B cell (primary cell): ENCODE data around the gene GPRC6A. TPM values are rescaled to one million over a fixed set of nuclear protein-coding genes. Genes with fewer than 3 reads are reported as not detected.

Experiments used
- ATAC-seq: fragments of 200-7000 bp; cut with Tn5 transposase; one replicate; pipeline ENCODE4 v1.10.0; 2021; ENCODE audit warnings: low read depth, mild to moderate bottlenecking, moderate number of reproducible peaks, moderate library complexity
- CTCF ChIA-PET: fragments of 350-600 bp; sonication (Branson Sonifier 250); formaldehyde crosslinking; loops from one replicate; lab custom pipeline; 2021; ENCODE audit warnings: antibody characterized with exemption, inconsistent platforms; lab: Charles Lee
- POLR2A ChIA-PET: fragments of 350-600 bp; sonication (Branson Sonifier 250); formaldehyde crosslinking; loops from one replicate; lab custom pipeline; 2021; ENCODE audit warnings: antibody characterized with exemption; lab: Charles Lee
- DNase-seq: peaks from one replicate; pipeline ENCODE4 v3.0.0; 2013
- H2AFZ ChIP-seq: 2 replicates; pipeline ENCODE4 v1.6.1; 2012; ENCODE audit warnings: mild to moderate bottlenecking, low read depth, low read length; ENCODE audit not compliant: insufficient read depth, poor library complexity, severe bottlenecking
- H3K27ac ChIP-seq, 2 donors: 1 replicate in 1 of 2; 2 replicates in 1 of 2; pipeline ENCODE4 v1.5.1; 2012 to 2013; ENCODE audit warnings: low read length in 2 of 2, mild to moderate bottlenecking in 2 of 2, moderate library complexity in 1 of 2
- H3K27me3 ChIP-seq, 4 experiments: fragments of 200-600 bp in 1 of 4; sonication (generic) in 1 of 4; replicated peaks in 1 of 4; 1 replicate in 2 of 4; 2 replicates in 2 of 4; pipeline versions ENCODE4 v1.6.1 to v1.7.0; 2013 to 2016; ENCODE audit warnings: low read length in 3 of 4, mild to moderate bottlenecking in 2 of 4, mixed read lengths in 1 of 4, moderate library complexity in 1 of 4; ENCODE audit not compliant: insufficient read depth in 4 of 4, control insufficient read depth in 3 of 4; ENCODE audit errors: control extremely low read depth in 1 of 4
- H3K36me3 ChIP-seq, 2 experiments: replicated peaks in 1 of 2; 1 replicate in 1 of 2; 2 replicates in 1 of 2; pipeline versions ENCODE4 v1.6.1 to v1.7.1; 2013; ENCODE audit warnings: low read length in 1 of 2; ENCODE audit not compliant: insufficient read depth in 2 of 2, control insufficient read depth in 1 of 2; ENCODE audit errors: control extremely low read depth in 1 of 2, extremely low read depth in 1 of 2
- H3K4me1 ChIP-seq, 2 donors: fragments of 200-600 bp in 1 of 2; sonication (generic) in 1 of 2; 1 replicate in 1 of 2; 2 replicates in 1 of 2; pipeline versions ENCODE4 v1.5.1 to v1.6.1; 2013 to 2017; ENCODE audit warnings: low read length in 2 of 2; ENCODE audit not compliant: control insufficient read depth in 2 of 2, insufficient read depth in 2 of 2
- H3K4me2 ChIP-seq: replicated peaks from 2 replicates; pipeline ENCODE3; 2012; ENCODE audit warnings: mild to moderate bottlenecking, low read depth, low read length; ENCODE audit not compliant: poor library complexity, severe bottlenecking
- H3K4me3 ChIP-seq, 5 experiments: fragments of 200-600 bp in 1 of 5; sonication (generic) in 1 of 5; 1 replicate in 3 of 5; 2 replicates in 2 of 5; pipeline versions ENCODE4 v1.5.1 to v1.7.0; 2011 to 2016; ENCODE audit warnings: low read length in 4 of 5, mild to moderate bottlenecking in 4 of 5, low read depth in 2 of 5, control low read depth in 1 of 5, moderate library complexity in 1 of 5; ENCODE audit not compliant: insufficient read depth in 1 of 5; ENCODE audit errors: control extremely low read depth in 1 of 5, extremely low read depth in 1 of 5
- H3K79me2 ChIP-seq: fragments of 200-600 bp; sonication (generic); one replicate; pipeline ENCODE4 v1.6.0; 2016; ENCODE audit warnings: low read length; ENCODE audit not compliant: control insufficient read depth, insufficient read depth
- H3K9ac ChIP-seq: fragments of 200-600 bp; sonication (generic); 2 replicates; pipeline ENCODE4 v1.6.1; 2017; ENCODE audit warnings: mild to moderate bottlenecking, low read length, moderate library complexity
- H3K9me3 ChIP-seq, 3 donors: one replicate each; pipeline versions ENCODE4 v1.6.1 to v1.7.1; 2013; ENCODE audit warnings: low read length in 2 of 3; ENCODE audit not compliant: control insufficient read depth in 2 of 3, insufficient read depth in 1 of 3; ENCODE audit errors: control extremely low read depth in 1 of 3
- H4K20me1 ChIP-seq: 2 replicates; pipeline ENCODE4 v1.6.0; 2012; ENCODE audit warnings: mild to moderate bottlenecking, low read length; ENCODE audit not compliant: insufficient read depth, control insufficient read depth, poor library complexity, severe bottlenecking
- H3K27ac Mint-ChIP-seq: one replicate; pipeline ENCODE4 v1.8.0; 2021; ENCODE audit warnings: mixed read lengths
- H3K27me3 Mint-ChIP-seq: one replicate; pipeline ENCODE4 v1.8.0; 2021; ENCODE audit warnings: mixed read lengths
- H3K4me1 Mint-ChIP-seq: one replicate; pipeline ENCODE4 v1.8.0; 2021; ENCODE audit warnings: mixed read lengths
- H3K4me3 Mint-ChIP-seq: one replicate; pipeline ENCODE4 v1.8.0; 2021; ENCODE audit warnings: mixed read lengths
- H3K9me3 Mint-ChIP-seq: one replicate; pipeline ENCODE4 v1.8.0; 2022; ENCODE audit warnings: mixed read lengths; ENCODE audit not compliant: insufficient read depth
- EZH2 ChIP-seq: IDR thresholded peaks from 2 replicates; pipeline ENCODE4 v1.6.1; 2012; ENCODE audit warnings: borderline replicate concordance, low read depth, mild to moderate bottlenecking, moderate library complexity, low read length; ENCODE audit not compliant: insufficient read depth, poor library complexity, severe bottlenecking
- WGBS: methylation state at CpG from one replicate; pipeline ENCODE4 v1.1.5; 2013; ENCODE audit warnings: missing lambda C conversion rate; ENCODE audit not compliant: insufficient coverage; 5-methylcytosine and 5-hydroxymethylcytosine counted together
- intact Hi-C: fragments of 100-400 bp; cut with micrococcal nuclease; formaldehyde crosslinking; loops from one replicate; pipeline ENCODE4 v1.10.0; 2022
- polyA minus RNA-seq: library from RNA; depleted of rRNA, polyadenylated mRNA; stranded (reverse); fragments of >200 nt; gene quantifications from 2 replicates; pipeline ENCODE4 v1.2.3, GENCODE V29; 2012
- polyA plus RNA-seq: library from polyadenylated mRNA; depleted of rRNA; stranded (reverse); fragments of >200 nt; gene quantifications from 2 replicates; pipeline ENCODE4 v1.2.3, GENCODE V29; 2012
- total RNA-seq, 2 donors: library from RNA; stranded (reverse); fragments of 120-200 nt in 1 of 2; gene quantifications; 1 replicate in 1 of 2; 2 replicates in 1 of 2; pipeline versions ENCODE4 v1.2.3 to v1.2.4, GENCODE V29; 2013 to 2022
- TF ChIP-seq, protein P1 (sequence below): fragments of 200-600 bp; IDR thresholded peaks from one replicate; pipeline ENCODE4 v1.8.0; 2022; ENCODE audit warnings: antibody characterized with exemption, mild to moderate bottlenecking

Gene GPRC6A, protein sequence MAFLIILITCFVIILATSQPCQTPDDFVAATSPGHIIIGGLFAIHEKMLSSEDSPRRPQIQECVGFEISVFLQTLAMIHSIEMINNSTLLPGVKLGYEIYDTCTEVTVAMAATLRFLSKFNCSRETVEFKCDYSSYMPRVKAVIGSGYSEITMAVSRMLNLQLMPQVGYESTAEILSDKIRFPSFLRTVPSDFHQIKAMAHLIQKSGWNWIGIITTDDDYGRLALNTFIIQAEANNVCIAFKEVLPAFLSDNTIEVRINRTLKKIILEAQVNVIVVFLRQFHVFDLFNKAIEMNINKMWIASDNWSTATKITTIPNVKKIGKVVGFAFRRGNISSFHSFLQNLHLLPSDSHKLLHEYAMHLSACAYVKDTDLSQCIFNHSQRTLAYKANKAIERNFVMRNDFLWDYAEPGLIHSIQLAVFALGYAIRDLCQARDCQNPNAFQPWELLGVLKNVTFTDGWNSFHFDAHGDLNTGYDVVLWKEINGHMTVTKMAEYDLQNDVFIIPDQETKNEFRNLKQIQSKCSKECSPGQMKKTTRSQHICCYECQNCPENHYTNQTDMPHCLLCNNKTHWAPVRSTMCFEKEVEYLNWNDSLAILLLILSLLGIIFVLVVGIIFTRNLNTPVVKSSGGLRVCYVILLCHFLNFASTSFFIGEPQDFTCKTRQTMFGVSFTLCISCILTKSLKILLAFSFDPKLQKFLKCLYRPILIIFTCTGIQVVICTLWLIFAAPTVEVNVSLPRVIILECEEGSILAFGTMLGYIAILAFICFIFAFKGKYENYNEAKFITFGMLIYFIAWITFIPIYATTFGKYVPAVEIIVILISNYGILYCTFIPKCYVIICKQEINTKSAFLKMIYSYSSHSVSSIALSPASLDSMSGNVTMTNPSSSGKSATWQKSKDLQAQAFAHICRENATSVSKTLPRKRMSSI
- total RNA-seq (not detected in 2 replicates), polyA plus RNA-seq (not detected in 2 replicates), polyA minus RNA-seq (not detected in 2 replicates)
- total RNA-seq (2013), result not detected

DNA sequence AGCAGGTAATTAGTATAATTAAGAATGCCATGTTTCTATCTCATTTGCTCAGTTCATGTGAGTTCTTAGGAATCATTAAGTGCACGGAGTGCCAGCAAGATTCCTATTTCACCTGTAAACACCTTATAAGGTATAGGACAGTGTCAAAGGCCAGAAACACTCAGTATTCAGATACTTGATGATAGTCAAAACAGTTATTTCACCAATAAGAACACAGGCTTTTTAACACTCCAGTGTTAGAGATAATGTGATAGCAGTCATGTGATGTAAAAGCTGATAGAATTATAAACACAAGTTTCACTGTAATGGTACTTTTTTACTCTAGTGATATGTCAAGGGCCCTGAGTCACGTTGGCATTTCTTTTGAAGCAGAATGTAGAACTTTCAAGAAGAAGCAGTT, at the start of gene GPRC6A:
Gene GPRC6A (minus strand): TSS at position 101 of the 400 bp plus-strand sequence. CDS start 70 bp downstream, at position 31.
- ChIA-PET POLR2A (no interaction called here), CTCF (no interaction called here)
- H3K4me1 ChIP-seq, result no peaks in the 10 kb centered on the region
- H2AFZ ChIP-seq, result no peak within 1 kb of the TSS
- no peaks in the 10 kb centered on the region for H3K36me3 ChIP-seq
- no peaks in the 10 kb centered on the region for H3K4me1 Mint-ChIP-seq
- no peak within 1 kb of the TSS for H3K4me3 ChIP-seq
- H3K4me3 Mint-ChIP-seq, result no peak within 1 kb of the TSS
- ATAC-seq (no peak), DNase-seq (no peak)
- no peaks in the 10 kb centered on the region for H3K79me2 ChIP-seq
- WGBS, result no CpG with 5 or more reads among the region's 2 CpGs
- H3K27me3 Mint-ChIP-seq, result peaks cover 2% of the 10 kb centered on the region
- no peak within 1 kb of the TSS for H3K9ac ChIP-seq
- no peaks in the 10 kb centered on the region for H4K20me1 ChIP-seq
- intact Hi-C loops, result no loop called here
- TF ChIP-seq, protein P1, sequence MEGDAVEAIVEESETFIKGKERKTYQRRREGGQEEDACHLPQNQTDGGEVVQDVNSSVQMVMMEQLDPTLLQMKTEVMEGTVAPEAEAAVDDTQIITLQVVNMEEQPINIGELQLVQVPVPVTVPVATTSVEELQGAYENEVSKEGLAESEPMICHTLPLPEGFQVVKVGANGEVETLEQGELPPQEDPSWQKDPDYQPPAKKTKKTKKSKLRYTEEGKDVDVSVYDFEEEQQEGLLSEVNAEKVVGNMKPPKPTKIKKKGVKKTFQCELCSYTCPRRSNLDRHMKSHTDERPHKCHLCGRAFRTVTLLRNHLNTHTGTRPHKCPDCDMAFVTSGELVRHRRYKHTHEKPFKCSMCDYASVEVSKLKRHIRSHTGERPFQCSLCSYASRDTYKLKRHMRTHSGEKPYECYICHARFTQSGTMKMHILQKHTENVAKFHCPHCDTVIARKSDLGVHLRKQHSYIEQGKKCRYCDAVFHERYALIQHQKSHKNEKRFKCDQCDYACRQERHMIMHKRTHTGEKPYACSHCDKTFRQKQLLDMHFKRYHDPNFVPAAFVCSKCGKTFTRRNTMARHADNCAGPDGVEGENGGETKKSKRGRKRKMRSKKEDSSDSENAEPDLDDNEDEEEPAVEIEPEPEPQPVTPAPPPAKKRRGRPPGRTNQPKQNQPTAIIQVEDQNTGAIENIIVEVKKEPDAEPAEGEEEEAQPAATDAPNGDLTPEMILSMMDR, result no peak
- no peak for TF ChIP-seq EZH2
- no peaks in the 10 kb centered on the region for H3K9me3 ChIP-seq
- H3K27ac Mint-ChIP-seq, result no peak within 1 kb of the TSS
- no peak within 1 kb of the TSS for H3K27ac ChIP-seq
- H3K4me2 ChIP-seq, result no peak within 1 kb of the TSS
- no peaks in the 10 kb centered on the region for H3K27me3 ChIP-seq
- H3K9me3 Mint-ChIP-seq, result peaks cover 6% of the 10 kb centered on the region
